MM.1S (cell line): ENCODE measurements around the gene CUL1.
A peak's percentile ranks its signal among the peaks of the same experiment; 100 is the strongest.

Experiments used
- DNase-seq: peaks from one replicate; pipeline ENCODE4 v3.0.0-alpha.2; 2015
- H2AFZ ChIP-seq: fragments of 300-600 bp; sonication (generic); 2 replicates; pipeline ENCODE4 v1.6.0; 2016; ENCODE audit warnings: antibody characterized with exemption, low read length
- H3F3A ChIP-seq: fragments of 300-600 bp; sonication (generic); 2 replicates; pipeline ENCODE4 v1.6.1; 2016; ENCODE audit warnings: mild to moderate bottlenecking, antibody characterized with exemption, low read length, moderate library complexity, mixed read lengths; ENCODE audit not compliant: insufficient read depth
- H3K27ac ChIP-seq: fragments of 300-600 bp; sonication (generic); 2 replicates; pipeline ENCODE4 v1.5.1; 2016; ENCODE audit warnings: mild to moderate bottlenecking, low read length
- H3K27me3 ChIP-seq: fragments of 300-600 bp; sonication (generic); replicated peaks from 2 replicates; pipeline ENCODE4 v1.6.0; 2016; ENCODE audit warnings: low read length; ENCODE audit not compliant: insufficient read depth
- H3K36me3 ChIP-seq: fragments of 300-600 bp; sonication (generic); replicated peaks from 2 replicates; pipeline ENCODE4 v1.6.1; 2016; ENCODE audit warnings: mild to moderate bottlenecking, low read length, mixed read lengths; ENCODE audit not compliant: insufficient read depth
- H3K4me1 ChIP-seq: fragments of 300-600 bp; sonication (generic); 2 replicates; pipeline ENCODE4 v1.6.1; 2016; ENCODE audit warnings: low read length, mixed read lengths
- H3K4me2 ChIP-seq: fragments of 300-600 bp; sonication (generic); 2 replicates; pipeline ENCODE4 v1.6.0; 2016; ENCODE audit warnings: low read depth, low read length
- H3K4me3 ChIP-seq: fragments of 300-600 bp; sonication (generic); 2 replicates; pipeline ENCODE4 v1.5.1; 2016; ENCODE audit warnings: low read length, mixed read lengths
- H3K79me2 ChIP-seq: fragments of 300-600 bp; sonication (generic); 2 replicates; pipeline ENCODE4 v1.6.1; 2016; ENCODE audit warnings: mixed run types, low read length, mixed read lengths
- H3K9ac ChIP-seq: fragments of 300-600 bp; sonication (generic); 2 replicates; pipeline ENCODE4 v1.6.1; 2016; ENCODE audit warnings: low read length, mixed read lengths
- H3K9me2 ChIP-seq: fragments of 300-600 bp; sonication (generic); replicated peaks from 2 replicates; pipeline ENCODE4 v1.6.1; 2016; ENCODE audit warnings: mild to moderate bottlenecking, low read length, mixed read lengths; ENCODE audit not compliant: insufficient read depth
- H3K9me3 ChIP-seq: fragments of 300-600 bp; sonication (generic); replicated peaks from 2 replicates; pipeline ENCODE4 v1.6.1; 2016; ENCODE audit warnings: mild to moderate bottlenecking, low read length, mixed read lengths; ENCODE audit not compliant: insufficient read depth
- H4K20me1 ChIP-seq: fragments of 300-600 bp; sonication (generic); 2 replicates; pipeline ENCODE4 v1.6.1; 2016; ENCODE audit warnings: mild to moderate bottlenecking, low read length, moderate library complexity, mixed read lengths; ENCODE audit not compliant: insufficient read depth
- CTCF ChIP-seq: fragments of 300-600 bp; sonication (generic); IDR thresholded peaks from 2 replicates; pipeline ENCODE4 v1.5.1; 2016; ENCODE audit warnings: antibody characterized with exemption, low read length, mixed read lengths
- EZH2 ChIP-seq: fragments of 300-600 bp; sonication (generic); optimal IDR thresholded peaks from 2 replicates; pipeline ENCODE3; 2017; ENCODE audit warnings: low read depth, mild to moderate bottlenecking, antibody characterized with exemption, low read length, mixed read lengths
- EZH2phosphoT487 ChIP-seq: fragments of 300-600 bp; sonication (generic); IDR thresholded peaks from 2 replicates; pipeline ENCODE4 v1.6.1; 2018; ENCODE audit warnings: antibody characterized with exemption, low read length

Gene CUL1

DNA sequence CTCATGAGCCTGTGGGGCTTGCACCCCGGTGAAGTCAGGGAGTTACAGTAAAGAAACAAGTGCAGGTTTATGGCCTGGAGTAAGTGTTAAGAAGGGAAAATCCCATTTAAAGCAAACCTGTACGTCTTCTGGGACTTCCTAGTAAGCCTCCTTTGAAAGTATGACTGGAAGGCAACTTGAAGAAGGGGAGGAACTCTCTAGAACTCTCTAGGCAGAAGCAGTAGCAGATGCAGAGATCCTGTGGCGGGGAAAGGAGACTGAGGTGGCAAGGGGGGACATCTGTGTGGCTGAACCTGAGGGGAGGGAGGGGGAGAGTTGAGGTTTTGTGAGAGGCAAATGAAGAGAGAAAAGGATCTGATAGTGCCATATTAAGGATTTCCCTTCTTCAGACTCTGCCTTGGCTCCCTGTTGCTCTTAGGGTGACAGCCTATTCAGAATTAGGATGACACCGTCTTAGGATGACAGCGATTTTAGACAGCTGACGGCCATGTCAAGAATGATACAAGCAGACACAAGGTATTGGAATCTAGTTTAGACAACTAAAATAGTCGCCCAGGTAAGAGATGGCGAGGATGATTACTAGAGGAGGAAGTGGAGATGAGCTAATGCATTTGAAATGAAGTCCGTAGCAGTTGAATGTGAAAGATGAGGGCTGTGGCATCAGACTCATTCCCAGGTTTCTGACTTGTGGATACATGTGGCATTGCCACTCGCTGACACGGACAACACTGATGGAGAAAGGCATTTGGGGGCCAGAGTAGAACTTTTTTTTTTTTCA, 29.0 kb downstream of the CUL1 start:
- no peak overlapping the region for H3K4me3 ChIP-seq
- TF ChIP-seq EZH2phosphoT487 (no peak), CTCF (no peak), EZH2 (no peak)
- peaks cover 89% of the 10 kb centered on the region for H4K20me1 ChIP-seq
- no peak for DNase-seq
- H3K4me2 ChIP-seq, result no peak overlapping the region
- H3K27me3 ChIP-seq, result no peaks in the 10 kb centered on the region
- peaks cover 42% of the 10 kb centered on the region for H3K4me1 ChIP-seq
- peaks cover 23% of the 10 kb centered on the region; the same call in 1 of the 2 replicates for H3K36me3 ChIP-seq
- H3K9me3 ChIP-seq, result no peaks in the 10 kb centered on the region
- no peaks in the 10 kb centered on the region for H3K9me2 ChIP-seq
- H3K27ac ChIP-seq, result no peak overlapping the region
- H3K79me2 ChIP-seq, result peaks cover 100% of the 10 kb centered on the region
- H2AFZ ChIP-seq, result no peak overlapping the region
- H3F3A ChIP-seq, result 0 out of 2 replicates have a peak, but pooled peaks cover 6% of the 10 kb centered on the region
- H3K9ac ChIP-seq, result no peak overlapping the region

- Histone ChIP-seq H2AFZ (no peak overlapping the region), H3K9ac (no peak overlapping the region), H3K4me3 (no peak overlapping the region), H3K36me3 (peaks cover 30% of the 10 kb centered on the region; the same call in 1 of the 2 replicates), H3K27me3 (no peaks in the 10 kb centered on the region), H3K4me2 (no peak overlapping the region), H3F3A (0 out of 2 replicates have a peak, but pooled peaks cover 6% of the 10 kb centered on the region), H3K9me2 (no peaks in the 10 kb centered on the region), H3K9me3 (no peaks in the 10 kb centered on the region), H3K4me1 (peaks cover 49% of the 10 kb centered on the region), H4K20me1 (peaks cover 81% of the 10 kb centered on the region), H3K79me2 (peaks cover 100% of the 10 kb centered on the region), H3K27ac (no peak overlapping the region)
- TF ChIP-seq EZH2phosphoT487, result no peak
- no peak for TF ChIP-seq EZH2
- TF ChIP-seq CTCF, result no peak
- DNase-seq, result no peak
Observed at GRCh38 chr7:148729984-148730733, 31.5 kb downstream of the CUL1 start.

GRCh38 chr7:148732862-148733261, 34.2 kb downstream of the CUL1 start:
- DNase-seq, result no peak
- Histone ChIP-seq H2AFZ (no peak overlapping the region), H3K9me3 (no peaks in the 10 kb centered on the region), H3K4me1 (peaks cover 31% of the 10 kb centered on the region), H3F3A (0 out of 2 replicates have a peak, but pooled peaks cover 6% of the 10 kb centered on the region), H3K36me3 (peaks cover 31% of the 10 kb centered on the region; the same call in 1 of the 2 replicates), H3K9me2 (no peaks in the 10 kb centered on the region), H3K79me2 (peaks cover 98% of the 10 kb centered on the region), H3K9ac (no peak overlapping the region), H3K27ac (no peak overlapping the region), H3K4me2 (peak overlapping the region; percentile 22; the same call in 1 of the 2 replicates), H3K27me3 (no peaks in the 10 kb centered on the region), H3K4me3 (no peak overlapping the region), H4K20me1 (peaks cover 65% of the 10 kb centered on the region)
- TF ChIP-seq CTCF (no peak), EZH2phosphoT487 (no peak), EZH2 (no peak)
